Smooth muscle cell (in vitro differentiated cells): ENCODE measurements around the gene IGFLR1. TPM values are rescaled to one million over a fixed set of nuclear protein-coding genes. Genes with fewer than 3 reads are reported as not detected.

Source experiments
- DNase-seq: peaks from one replicate; lab custom pipeline; 2025; ENCODE audit not compliant: unreplicated experiment; lab: John Stamatoyannopoulos, UW
- H2AFZ ChIP-seq: fragments of 200-600 bp; sonication (generic); 2 replicates; pipeline ENCODE4 v1.6.0; 2016; ENCODE audit warnings: antibody characterized with exemption, low read depth, mild to moderate bottlenecking
- H3F3A ChIP-seq: fragments of 200-600 bp; sonication (generic); 2 replicates; pipeline ENCODE4 v1.6.0; 2017; ENCODE audit warnings: antibody characterized with exemption, low read depth
- H3K27ac ChIP-seq: fragments of 200-600 bp; sonication (generic); 2 replicates; pipeline ENCODE4 v1.5.1; 2016; ENCODE audit warnings: low read depth, mild to moderate bottlenecking
- H3K27me3 ChIP-seq: fragments of 200-600 bp; sonication (generic); 2 replicates; pipeline ENCODE4 v1.6.1; 2016; ENCODE audit warnings: low read depth, mild to moderate bottlenecking
- H3K36me3 ChIP-seq: fragments of 200-600 bp; sonication (generic); 2 replicates; pipeline ENCODE4 v1.5.1; 2016; ENCODE audit warnings: low read depth
- H3K4me1 ChIP-seq: fragments of 200-600 bp; sonication (generic); 2 replicates; pipeline ENCODE4 v1.5.1; 2016; ENCODE audit warnings: low read depth
- H3K4me2 ChIP-seq: fragments of 200-600 bp; sonication (generic); 2 replicates; pipeline ENCODE4 v1.6.0; 2016; ENCODE audit warnings: mild to moderate bottlenecking
- H3K4me3 ChIP-seq: fragments of 200-600 bp; sonication (generic); 2 replicates; pipeline ENCODE4 v1.5.1; 2016; ENCODE audit warnings: mild to moderate bottlenecking
- H3K79me2 ChIP-seq: fragments of 200-600 bp; sonication (generic); 2 replicates; pipeline ENCODE4 v1.6.0; 2016; ENCODE audit warnings: low read depth, mild to moderate bottlenecking
- H3K9ac ChIP-seq: fragments of 200-600 bp; sonication (generic); 2 replicates; pipeline ENCODE4 v1.6.0; 2016; ENCODE audit warnings: low read depth
- H3K9me3 ChIP-seq: fragments of 200-600 bp; sonication (generic); replicated peaks from 2 replicates; pipeline ENCODE4 v1.5.1; 2016; ENCODE audit warnings: low read depth
- H4K20me1 ChIP-seq: fragments of 200-600 bp; sonication (generic); 2 replicates; pipeline ENCODE4 v1.6.0; 2016; ENCODE audit warnings: low read depth
- CTCF ChIP-seq: fragments of 200-600 bp; sonication (generic); IDR thresholded peaks from 2 replicates; pipeline ENCODE4 v1.5.1; 2017; ENCODE audit warnings: borderline replicate concordance, mild to moderate bottlenecking, antibody characterized with exemption; ENCODE audit not compliant: insufficient read depth, poor library complexity, severe bottlenecking
- WGBS: methylation state at CpG from one replicate; pipeline ENCODE4 v1.1.7; 2016; ENCODE audit warnings: low lambda C conversion rate; 5-methylcytosine and 5-hydroxymethylcytosine counted together
- polyA plus RNA-seq: library from polyadenylated mRNA; unstranded; fragments of >200 nt; fragmentation: Nextera tagmentation; extraction: Ambion mirVana; gene quantifications from 2 replicates; pipeline ENCODE4 v1.2.1, GENCODE V29; 2016
- total RNA-seq: library from RNA; depleted of rRNA; stranded (reverse); fragments of >200 nt; gene quantifications from 2 replicates; pipeline ENCODE4 v1.2.3, GENCODE V29; 2014

IGFLR1 gene
- total and polyA plus RNA-seq, 2 experiments from 2014 or later: 1.2 to 1.4 TPM

- no peak overlapping the region for H3K9ac ChIP-seq
- H3K27ac ChIP-seq: no peak overlapping the region
- H3K4me1 ChIP-seq: no peaks in the 10 kb centered on the region
- no peak overlapping the region for H3K4me2 ChIP-seq
- no peak overlapping the region for H2AFZ ChIP-seq
- H3K36me3 ChIP-seq: no peaks in the 10 kb centered on the region
- H4K20me1 ChIP-seq: peaks cover 16% of the 10 kb centered on the region
- H3K27me3 ChIP-seq: no peaks in the 10 kb centered on the region
- WGBS: 99% methylated on average over 22 of the region's 25 CpGs
- no peaks in the 10 kb centered on the region for H3F3A ChIP-seq
- no peaks in the 10 kb centered on the region for H3K79me2 ChIP-seq
- TF ChIP-seq CTCF: no peak
- no peak for DNase-seq
- H3K9me3 ChIP-seq: no peaks in the 10 kb centered on the region
- H3K4me3 ChIP-seq: no peak overlapping the region
Measured at GRCh38 chr19:35732540-35733179, 9.6 kb downstream of the IGFLR1 start.

- no peak overlapping the region for H3K27ac ChIP-seq
- no peaks in the 10 kb centered on the region for H3K79me2 ChIP-seq
- H3K9me3 ChIP-seq: no peaks in the 10 kb centered on the region
- H3K4me3 ChIP-seq: no peak overlapping the region
- H4K20me1 ChIP-seq: peaks cover 16% of the 10 kb centered on the region
- H2AFZ ChIP-seq: no peak overlapping the region
- no peak for DNase-seq
- 99% methylated on average over 13 of the region's 21 CpGs for WGBS
- H3K36me3 ChIP-seq: no peaks in the 10 kb centered on the region
- no peaks in the 10 kb centered on the region for H3F3A ChIP-seq
- H3K27me3 ChIP-seq: no peaks in the 10 kb centered on the region
- no peak overlapping the region for H3K4me2 ChIP-seq
- TF ChIP-seq CTCF: no peak
- H3K9ac ChIP-seq: no peak overlapping the region
- H3K4me1 ChIP-seq: no peaks in the 10 kb centered on the region
Measured at GRCh38 chr19:35731779-35732405, 10.4 kb downstream of the IGFLR1 start.

- Histone ChIP-seq H3K79me2 (no peaks in the 10 kb centered on the region), H3K27ac (no peak overlapping the region), H3F3A (no peaks in the 10 kb centered on the region), H4K20me1 (peaks cover 16% of the 10 kb centered on the region), H3K27me3 (no peaks in the 10 kb centered on the region), H3K4me1 (no peaks in the 10 kb centered on the region), H3K36me3 (peaks cover 2% of the 10 kb centered on the region), H3K4me3 (no peak overlapping the region), H3K4me2 (no peak overlapping the region), H2AFZ (no peak overlapping the region), H3K9me3 (no peaks in the 10 kb centered on the region), H3K9ac (no peak overlapping the region)
- no peak for TF ChIP-seq CTCF
- WGBS: 75% methylated on average over 9 of the region's 9 CpGs
- no peak for DNase-seq
Measured at GRCh38 chr19:35731353-35731752, 10.9 kb downstream of the IGFLR1 start.

- DNase-seq: no peak
- Histone ChIP-seq H3K27ac (no peak overlapping the region), H3K79me2 (no peaks in the 10 kb centered on the region), H3K9ac (no peak overlapping the region), H2AFZ (no peak overlapping the region), H3K4me3 (no peak overlapping the region), H3K9me3 (no peaks in the 10 kb centered on the region), H3F3A (no peaks in the 10 kb centered on the region), H4K20me1 (peaks cover 16% of the 10 kb centered on the region), H3K27me3 (no peaks in the 10 kb centered on the region), H3K36me3 (peaks cover 6% of the 10 kb centered on the region), H3K4me2 (no peak overlapping the region), H3K4me1 (no peaks in the 10 kb centered on the region)
- WGBS: 97% methylated on average over 18 of the region's 18 CpGs
- TF ChIP-seq CTCF: no peak
Measured at GRCh38 chr19:35730326-35730725, 11.9 kb downstream of the IGFLR1 start.
